SH-SY5Y (cell line): ENCODE results near the gene MCRS1.
"Not testable (repeated sequence)": the region's sequence is repeated elsewhere in the genome, so short reads cannot be mapped to it uniquely, and the experiment has no call there.

Experiments used
- GATA2 ChIP-seq: IDR thresholded peaks from 2 replicates; pipeline ENCODE4 v1.6.1; 2011; ENCODE audit warnings: mild to moderate bottlenecking, low read depth, low read length
- GATA3 ChIP-seq: IDR thresholded peaks from 2 replicates; pipeline ENCODE4 v1.6.1; 2011; ENCODE audit warnings: low read depth, mild to moderate bottlenecking, low read length, moderate library complexity

MCRS1 gene

GRCh38 chr12:49567611-49568441 is at the start of gene MCRS1:
MCRS1 (minus strand) TSS chr12:49568142; CDS start chr12:49566731, 1,411 bp downstream.
- TF ChIP-seq GATA2 (no peak), GATA3 (no peak)

GRCh38 chr12:49616533-49617219 is 48.7 kb upstream of the MCRS1 start:
- TF ChIP-seq GATA2 (no peak), GATA3 (no peak)

GRCh38 chr12:49615725-49616124 is 47.8 kb upstream of the MCRS1 start:
- TF ChIP-seq GATA2 (no peak), GATA3 (no peak)

GRCh38 chr12:49612210-49612609 is 44.3 kb upstream of the MCRS1 start:
- TF ChIP-seq GATA2 (no peak), GATA3 (no peak)

GRCh38 chr12:49609875-49610154 is 41.9 kb upstream of the MCRS1 start:
- no peak for TF ChIP-seq GATA3
- no peak for TF ChIP-seq GATA2

- no peak for TF ChIP-seq GATA3
- no peak for TF ChIP-seq GATA2
Measured at GRCh38 chr12:49609059-49609874, 41.3 kb upstream of the MCRS1 start.

GRCh38 chr12:49605539-49605938 is 37.6 kb upstream of the MCRS1 start, which contains the start of gene FAM186B:
FAM186B (minus strand) TSS chr12:49605639; CDS start chr12:49605477, 162 bp downstream.
- TF ChIP-seq GATA3, GATA2: not testable (repeated sequence)

GRCh38 chr12:49604856-49605255 is 36.9 kb upstream of the MCRS1 start:
- no peak for TF ChIP-seq GATA2
- no peak for TF ChIP-seq GATA3

- TF ChIP-seq GATA3 (no peak), GATA2 (no peak)
Measured at GRCh38 chr12:49603721-49604120, 35.8 kb upstream of the MCRS1 start.

GRCh38 chr12:49599961-49600360 is 32.0 kb upstream of the MCRS1 start:
- TF ChIP-seq GATA2 (no peak), GATA3 (no peak)

GRCh38 chr12:49598527-49598926 is 30.6 kb upstream of the MCRS1 start:
- no peak for TF ChIP-seq GATA2
- no peak for TF ChIP-seq GATA3

- no peak for TF ChIP-seq GATA3
- no peak for TF ChIP-seq GATA2
Measured at GRCh38 chr12:49588721-49589516, 21.0 kb upstream of the MCRS1 start.

- TF ChIP-seq GATA3 (no peak), GATA2 (no peak)
Measured at GRCh38 chr12:49588281-49588680, 20.3 kb upstream of the MCRS1 start.

- TF ChIP-seq GATA2 (no peak), GATA3 (no peak)
Measured at GRCh38 chr12:49587174-49587908, 19.4 kb upstream of the MCRS1 start.
